ENCODE measurements around the gene DDX20.
"Not testable (repeated sequence)": the region's sequence is repeated elsewhere in the genome, so short reads cannot be mapped to it uniquely, and the experiment has no call there.

Gene DDX20

DNA sequence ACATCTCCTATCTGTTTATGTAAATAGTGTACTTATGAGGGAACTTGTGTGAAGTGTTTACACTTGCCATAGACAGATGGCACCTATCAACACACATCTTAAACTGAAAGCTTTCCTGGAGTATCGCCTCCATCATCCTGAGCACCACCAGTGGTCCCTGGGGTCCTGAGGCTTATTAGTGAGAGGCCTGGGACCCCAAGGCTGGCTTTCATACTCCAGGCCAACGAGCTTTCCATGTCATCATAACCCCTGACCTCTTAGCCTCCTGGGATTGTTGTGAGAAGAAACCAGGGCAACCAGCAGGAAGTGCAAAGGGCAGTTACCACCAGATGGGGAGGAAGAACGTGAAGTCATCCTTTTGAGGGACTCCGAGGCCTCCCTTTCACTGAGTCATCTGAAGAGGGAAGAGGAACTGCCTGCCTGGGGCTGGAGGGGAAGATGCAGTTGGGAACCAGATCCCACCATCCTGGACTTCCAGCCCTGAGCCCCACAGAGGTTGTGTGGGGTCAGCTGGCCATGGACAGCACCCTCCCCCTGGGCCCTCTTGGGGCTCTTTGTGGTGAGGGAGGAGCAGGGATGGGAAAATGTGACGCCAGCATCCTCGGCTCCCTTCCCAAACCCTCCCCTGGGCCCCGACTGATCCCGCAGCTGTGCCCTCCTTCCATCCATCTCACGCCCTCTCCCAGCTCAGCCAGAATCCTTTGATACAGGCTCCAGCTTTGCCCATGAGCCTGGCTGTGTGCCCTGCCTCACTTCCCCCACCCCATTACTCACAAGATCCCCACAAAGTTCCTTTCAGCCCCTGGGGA lies 22.3 kb upstream of the DDX20 start:
- no peak for DNase-seq

DNA sequence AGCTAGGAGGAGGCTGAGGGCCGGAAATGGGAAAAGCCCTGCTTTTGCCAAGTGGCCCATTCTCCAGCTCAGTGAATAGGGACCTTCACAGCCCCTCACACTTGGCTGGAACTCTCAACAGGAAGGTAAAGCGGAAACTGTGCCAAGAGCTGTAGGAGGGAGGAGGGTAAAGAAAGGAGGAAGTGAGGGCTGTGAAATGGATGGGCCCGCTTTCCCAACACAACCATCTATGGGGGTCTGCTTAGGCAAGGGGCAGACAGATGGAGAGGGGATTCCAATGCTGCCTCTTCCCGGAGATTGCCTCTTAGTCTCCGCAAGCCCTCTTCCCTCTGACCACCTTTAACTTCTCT lies 21.7 kb upstream of the DDX20 start:
- DNase-seq = no peak

DNA sequence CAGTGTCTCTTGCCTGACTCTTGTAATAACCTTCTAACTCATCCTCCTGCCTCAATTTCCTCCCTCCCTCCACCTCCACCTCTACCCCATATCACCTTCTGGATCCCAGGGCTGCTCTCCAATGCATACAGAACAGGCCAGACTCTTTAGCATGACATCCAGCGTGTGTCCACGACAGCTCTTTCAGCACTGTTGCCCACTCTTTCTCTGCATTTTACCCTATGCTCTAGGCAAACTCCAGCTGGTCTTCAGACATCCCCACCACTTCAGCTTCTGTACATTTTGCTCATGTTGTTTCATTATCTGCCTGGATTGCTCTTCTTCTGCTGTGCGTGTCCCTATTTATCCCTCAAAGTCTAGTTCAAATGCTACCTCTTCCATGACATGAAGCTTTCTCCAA lies 21.3 kb upstream of the DDX20 start:
- no peak for DNase-seq

DNA sequence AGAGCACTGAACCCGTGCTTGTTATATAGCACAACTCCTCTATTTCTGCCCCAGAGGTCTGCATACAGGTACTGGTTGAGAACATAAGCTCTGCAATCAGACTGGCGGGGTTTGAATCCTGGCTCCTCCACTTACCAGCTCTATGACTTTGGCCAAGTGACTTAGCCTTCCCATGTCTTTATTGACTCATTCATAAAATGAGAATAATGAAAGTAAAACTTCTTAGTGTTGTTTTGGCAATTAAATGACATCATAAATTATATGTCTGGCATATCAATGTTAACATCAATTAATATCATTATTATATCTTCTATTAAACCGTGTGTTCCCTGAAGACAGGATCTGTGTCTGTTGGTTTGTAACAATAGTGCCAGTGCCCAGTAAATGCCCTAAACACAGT lies 20.8 kb upstream of the DDX20 start:
- no peak for DNase-seq

DNA sequence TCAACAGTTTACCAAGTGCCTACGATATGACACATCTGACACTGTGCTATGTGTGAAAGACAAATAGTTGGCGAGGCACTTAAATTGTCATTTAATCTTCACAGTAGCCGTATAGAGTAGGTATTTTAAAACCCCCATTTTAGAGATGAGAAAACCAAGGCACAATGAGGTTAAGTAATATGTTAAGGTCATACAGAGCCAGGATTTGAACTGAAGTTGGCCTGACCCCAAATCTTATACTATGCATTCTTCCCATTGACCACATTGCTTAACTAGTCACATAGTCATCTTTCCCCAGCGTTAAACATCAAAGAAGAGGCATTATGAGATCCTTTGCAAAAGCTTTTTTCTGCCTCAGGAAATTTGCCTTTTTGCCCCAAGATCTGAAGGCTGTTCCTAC lies 20.4 kb upstream of the DDX20 start:
- no peak for DNase-seq

DNA sequence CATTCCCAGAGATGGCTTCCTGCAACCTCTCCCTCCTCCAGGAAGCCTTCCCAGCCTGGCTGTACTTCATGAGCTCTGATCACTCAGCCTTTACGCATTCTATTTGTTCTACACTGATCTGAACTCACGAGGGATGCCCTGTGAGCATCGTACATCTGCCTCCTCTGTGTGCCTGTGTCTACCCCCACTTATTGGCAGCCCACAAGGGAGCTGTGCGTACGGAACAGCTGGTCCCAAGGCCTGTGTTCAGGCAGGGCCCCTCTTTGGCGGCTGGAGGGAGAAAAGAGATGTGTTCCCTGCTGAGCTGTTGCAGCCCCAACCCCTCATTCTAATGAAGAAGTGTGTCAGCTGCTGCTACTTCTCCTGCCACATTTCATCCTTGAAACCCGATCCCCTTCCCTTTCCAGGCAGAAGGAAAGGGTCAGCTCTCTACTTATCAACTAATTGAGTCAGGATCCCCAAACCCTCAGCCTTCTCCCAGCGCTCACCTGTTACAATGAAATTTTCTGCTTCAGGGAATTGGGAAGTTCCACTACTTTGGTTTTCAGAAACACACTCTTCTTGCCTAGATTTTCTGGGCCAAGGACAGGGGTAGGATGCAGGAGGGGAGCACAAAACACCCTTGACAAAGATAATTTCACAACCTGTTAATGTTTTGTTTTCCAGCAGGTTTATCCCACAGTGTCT lies 19.7 kb upstream of the DDX20 start:
- DNase-seq = peak; percentile 62

DNA sequence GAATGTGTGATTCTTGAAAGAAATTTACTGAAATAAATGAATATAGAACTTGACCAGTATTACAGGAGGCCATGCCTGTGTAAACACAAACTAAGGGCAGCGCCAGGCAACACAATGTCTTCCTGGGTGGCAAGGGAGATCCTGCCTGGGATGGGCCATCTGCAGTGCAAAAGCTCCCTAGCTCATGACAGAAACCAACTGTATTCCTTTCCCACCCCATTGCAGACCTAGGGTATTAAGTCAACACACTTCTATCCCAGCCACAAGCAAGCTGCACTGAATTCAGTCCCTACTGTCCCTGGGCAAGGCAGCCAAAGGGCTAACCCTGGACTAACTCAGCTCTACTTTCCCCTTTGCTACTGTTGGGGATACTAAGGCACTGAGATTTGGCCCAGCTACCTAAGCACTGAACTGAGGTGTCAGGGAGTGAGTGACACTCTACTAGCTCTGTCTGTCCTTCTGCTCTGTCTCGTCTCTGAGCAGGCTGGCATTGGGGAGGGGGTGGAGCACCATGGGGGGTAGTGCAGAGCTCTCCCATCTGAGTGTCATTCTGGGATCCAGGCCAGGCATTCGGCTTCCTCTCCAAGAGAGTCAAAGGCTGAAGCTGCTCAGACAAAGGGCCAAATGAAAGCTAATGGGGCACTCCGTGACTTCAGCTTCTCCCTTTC lies 19.0 kb upstream of the DDX20 start:
- no peak for DNase-seq

DNA sequence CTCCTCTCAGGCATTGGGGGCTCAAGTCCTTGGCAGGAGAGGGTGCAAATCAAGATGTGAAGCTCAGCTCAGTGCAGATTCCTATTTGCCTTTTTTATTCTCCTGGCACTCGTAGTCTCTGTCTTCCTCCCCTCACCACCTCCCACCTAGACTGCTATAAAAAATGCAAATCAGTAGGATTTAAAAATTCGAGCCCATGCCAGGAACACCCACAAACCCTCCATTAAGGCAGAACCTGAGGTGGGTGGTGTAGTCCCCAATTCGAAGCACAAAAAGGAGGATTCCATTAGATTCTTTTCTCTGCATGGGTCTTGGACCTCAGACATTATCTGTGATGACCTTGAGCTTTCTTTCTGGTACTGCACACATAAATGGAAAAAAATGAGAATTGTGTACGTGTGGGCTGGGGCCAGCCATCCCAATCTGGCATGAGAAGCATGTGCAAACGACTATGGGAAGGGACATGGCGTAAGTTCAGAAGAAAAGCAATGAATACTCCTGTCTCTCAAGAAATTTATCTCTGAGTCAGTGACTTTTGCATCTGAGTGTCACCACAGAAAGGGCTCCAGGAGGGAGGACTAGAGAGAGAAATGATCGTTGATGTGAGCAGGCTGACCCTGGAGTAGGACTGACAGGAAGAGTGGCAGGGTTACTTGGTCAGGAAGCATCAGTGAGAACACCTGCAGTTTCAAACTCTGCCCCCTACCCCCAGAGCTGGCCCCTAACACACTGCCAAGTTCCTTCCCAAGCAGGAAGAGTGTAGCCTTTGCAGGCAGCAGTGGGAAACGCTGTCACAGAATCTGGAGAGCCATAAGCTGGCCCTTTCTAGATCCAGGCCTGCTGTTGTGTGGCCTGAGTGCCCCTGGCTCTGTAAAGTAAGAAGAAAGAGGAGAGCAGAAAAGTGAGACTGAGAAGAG lies 18.2 kb upstream of the DDX20 start:
- DNase-seq = no peak

DNA sequence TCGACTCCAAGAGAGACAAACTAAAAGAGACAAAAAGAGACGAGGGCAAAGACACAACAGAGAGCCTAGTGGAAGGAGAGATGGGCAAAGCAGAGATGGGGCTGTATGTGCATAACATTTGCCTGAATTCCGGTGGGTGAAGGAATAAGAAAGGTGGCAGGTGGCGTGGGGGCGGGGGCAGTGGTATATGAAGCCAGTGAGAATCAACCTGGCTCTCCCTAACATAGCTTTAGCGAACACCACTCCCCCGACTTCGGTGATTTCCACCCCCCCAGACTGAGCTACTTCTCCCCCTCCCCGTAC lies 17.6 kb upstream of the DDX20 start:
- no peak for DNase-seq

DNA sequence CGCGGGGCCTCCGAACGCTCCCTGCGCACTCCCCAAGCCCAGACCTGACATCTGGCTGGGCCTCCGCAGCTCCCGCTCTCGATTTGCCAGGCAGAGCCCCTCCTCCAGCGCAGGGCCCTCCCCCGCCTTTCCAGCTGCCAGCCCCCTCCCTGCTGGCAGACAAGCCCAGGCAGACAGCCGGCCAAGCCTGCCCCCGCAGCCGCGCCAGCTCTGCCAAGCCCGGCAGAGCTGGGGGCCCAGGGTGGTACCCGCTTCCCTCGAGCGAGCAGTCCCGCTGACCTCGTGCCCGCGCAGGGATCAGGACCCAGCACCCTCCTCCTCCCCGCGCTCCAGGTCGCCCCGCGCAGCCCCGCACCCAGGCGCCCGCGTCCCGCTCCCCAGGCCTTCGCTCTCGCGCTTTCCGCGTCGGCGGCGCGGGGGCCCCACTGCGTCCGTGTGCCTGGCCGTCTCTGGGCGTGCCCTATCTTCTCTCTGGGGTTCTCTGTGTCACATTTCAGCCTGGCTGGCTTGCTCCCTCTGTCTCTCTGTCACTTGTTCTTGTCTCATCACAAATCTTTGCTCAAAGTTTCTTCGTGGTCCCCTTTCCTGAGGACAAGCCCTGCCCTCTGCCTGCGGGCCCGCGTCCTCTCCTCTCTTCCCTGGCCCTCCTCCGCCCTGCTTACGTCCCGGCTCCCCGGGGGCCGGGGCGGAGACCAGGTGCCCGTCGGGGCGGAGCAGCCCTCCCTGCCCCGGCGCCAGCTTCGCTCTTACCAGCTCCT lies 17.1 kb upstream of the DDX20 start:
- no peak for DNase-seq

DNA sequence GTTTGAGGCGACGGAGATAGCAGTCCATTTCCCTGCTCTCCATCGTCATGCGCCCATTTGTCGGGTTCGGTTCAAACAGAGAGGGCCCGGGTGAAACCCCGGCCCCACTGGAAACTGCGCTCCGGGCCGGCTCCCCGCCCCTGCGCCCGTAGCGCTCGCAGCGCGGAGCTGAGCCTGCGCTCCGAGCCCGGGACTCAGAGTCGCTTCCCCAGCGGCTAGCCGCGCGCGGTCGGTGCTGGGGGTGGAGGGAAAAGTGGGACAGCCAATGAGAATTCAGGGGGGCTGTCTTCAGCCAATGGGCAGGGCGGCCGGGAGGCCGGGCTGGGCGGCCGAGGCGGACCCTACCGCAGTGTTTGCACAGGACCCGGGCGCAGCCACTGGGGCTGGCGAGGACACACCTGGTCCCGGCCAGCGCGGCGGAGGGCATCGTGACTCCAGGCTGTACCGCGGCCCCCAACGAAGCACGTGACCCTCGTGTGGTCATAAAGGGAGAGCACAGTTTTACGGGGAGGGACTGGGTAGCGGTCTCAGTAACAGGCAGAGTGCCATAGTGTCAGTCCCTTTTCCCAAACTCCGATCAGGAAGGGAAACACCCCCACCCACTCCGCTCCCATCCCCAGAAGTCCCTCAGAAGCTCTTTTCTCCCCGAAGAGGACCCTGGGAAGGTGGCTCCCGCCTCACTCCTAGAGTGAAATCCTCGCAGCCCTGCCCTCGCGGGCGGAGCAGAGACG lies 16.3 kb upstream of the DDX20 start, which contains the start of gene INKA2:
Gene INKA2 (minus strand): TSS at position 202 of the 731 bp plus-strand sequence. CDS start 153 bp downstream, at position 49.
- peak; percentile 55 for DNase-seq

DNA sequence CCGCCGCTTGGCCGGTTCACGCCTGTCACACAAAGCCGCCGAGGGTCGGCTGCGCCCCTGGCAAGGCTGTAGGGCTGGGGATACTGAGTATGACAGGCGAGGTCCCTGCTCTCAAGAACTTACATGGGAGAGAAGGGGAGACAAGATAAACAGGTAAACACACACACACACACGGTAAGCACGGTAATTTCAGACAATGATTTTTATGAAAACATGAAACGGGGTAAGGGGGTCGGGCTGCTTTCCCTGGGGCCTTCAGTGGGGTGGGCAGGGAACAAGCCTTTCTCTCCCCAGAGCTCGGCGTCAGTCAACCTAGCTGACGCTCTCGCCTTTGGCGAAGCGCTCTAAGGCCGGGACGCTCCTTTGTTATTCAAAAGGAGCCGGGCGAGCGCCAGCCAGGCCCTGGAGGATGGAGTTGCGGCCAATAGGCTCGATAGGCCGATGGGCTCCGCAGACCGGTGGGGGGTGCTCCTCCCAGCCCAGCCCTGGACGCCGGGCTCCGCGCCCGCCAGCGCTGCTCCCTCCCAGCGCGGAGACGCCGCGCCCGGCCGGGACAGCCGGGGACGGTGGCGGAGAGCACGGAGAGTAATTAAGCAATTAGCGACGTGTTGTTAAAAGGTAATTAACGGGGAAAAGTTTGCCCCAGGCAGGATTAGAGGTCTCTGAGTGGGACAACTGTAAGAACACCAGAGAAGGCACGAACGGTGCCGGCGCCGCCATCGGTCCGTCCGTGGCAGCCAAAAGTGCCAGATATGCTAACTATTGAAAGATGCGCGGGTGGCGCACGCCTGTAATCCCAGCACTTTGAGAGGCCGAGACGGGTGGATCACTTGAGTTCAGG lies 15.6 kb upstream of the DDX20 start:
- no peak for DNase-seq

DNA sequence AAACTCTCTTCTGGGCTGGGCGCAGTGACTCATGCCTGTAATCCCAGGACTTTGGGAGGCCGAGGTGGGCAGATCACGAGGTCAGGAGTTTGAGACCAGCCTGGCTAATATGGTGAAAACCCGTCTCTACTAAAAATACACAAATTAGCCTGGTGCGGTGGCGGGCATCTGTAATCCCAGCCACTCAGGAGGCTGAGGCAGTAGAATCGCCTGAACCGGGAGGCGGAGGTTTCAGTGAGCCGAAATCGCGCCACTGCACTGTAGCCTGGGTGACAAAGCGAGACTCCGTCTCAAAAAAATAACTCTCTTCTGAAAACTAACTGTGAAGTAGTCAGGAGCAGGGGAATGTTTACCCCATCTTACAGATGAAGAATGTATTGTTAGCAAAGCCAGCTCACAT lies 13.4 kb upstream of the DDX20 start:
- not testable (repeated sequence) for DNase-seq

DNA sequence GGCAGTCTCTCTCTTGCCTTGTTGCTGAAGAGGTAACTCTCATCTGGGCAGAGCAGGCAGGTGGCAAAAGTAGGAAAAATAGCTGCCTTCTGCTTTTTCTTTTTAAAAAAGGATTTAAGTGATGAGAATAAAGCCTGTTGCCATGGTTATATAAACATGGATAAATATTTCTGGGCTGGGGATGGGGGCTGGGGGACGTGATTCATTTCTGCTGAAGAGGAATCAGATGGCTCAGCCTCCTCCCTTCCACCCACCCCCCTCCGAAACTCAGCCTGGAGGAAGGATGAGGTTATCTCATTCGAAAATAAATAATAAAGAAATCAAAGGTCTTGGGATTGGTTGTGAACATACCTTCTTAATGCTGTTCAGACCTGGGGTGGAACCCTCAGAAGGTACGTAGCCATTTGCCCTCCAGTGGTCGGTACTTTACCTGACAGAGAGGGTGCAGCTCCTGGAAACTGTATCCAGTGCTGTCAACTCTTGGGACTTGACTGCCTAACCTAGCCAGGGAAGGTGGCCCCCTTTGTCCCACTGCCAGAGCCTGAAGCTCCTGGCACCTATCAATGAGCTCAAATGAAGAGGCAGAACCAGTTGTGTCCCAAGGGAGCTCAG lies 12.7 kb upstream of the DDX20 start:
- DNase-seq = no peak

DNA sequence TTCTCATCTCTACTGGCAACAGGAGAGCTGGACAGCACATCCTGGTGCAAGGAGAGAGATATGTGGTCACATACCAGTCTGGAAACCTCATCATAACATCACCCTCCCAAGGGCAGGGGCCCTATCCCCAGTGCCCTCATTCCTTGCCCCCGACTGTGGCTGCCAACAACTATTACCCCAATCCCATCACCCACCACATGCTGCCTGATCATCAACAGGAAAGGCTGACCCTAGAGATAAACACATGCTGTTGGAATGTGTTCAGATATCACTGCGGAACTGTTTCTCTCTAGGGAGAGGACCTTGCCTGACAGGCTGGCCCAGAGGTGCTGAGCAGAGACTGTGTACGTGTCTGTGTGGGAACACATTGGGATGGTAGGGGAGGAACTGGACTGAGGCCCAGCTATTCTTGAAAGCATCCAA lies 12.0 kb upstream of the DDX20 start:
- no peak for DNase-seq

DNA sequence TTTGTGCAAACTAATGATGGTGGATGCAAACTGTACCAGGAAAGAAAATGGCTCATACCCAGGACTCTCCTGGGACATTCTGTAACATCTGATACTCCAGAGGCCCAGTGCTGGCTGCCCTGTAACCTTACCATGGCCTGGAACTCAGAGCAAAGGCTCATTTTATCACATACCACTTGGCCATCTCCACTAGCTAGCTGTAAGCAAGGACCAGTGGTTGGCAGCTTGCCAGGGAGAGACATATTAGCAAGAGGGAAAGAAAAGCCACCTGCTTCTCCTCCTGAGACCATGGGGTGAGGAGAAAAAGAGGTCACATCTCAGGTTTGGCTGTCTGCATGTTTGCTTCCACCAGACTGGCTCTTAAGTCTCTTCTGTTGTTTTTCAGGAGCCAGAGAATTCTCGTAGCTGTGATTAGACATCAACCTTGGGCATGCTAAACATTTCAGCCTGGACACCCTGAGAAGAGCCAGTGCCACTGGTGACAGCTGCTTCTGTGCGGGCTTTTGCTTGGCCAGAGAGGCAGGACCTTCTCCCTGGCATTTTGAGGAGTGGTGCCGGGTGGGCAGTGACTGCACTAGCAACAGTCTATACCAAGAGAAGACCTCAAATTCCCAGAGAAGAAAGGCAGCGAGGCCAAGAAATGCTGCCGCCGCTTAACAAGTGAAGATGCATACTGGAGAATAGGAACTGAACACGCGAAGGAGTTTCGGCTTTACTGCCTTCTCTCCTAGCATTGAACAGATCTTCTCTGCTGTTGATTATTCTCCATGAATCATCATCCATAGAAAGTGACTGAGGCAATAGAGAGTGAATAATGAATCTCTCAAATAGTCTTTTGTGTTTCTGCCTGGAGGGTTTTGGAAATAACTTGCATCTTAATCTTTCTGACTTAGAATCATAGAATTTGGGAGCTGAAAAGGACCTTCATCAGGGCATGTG lies 9.8 kb upstream of the DDX20 start:
- DNase-seq = no peak

DNA sequence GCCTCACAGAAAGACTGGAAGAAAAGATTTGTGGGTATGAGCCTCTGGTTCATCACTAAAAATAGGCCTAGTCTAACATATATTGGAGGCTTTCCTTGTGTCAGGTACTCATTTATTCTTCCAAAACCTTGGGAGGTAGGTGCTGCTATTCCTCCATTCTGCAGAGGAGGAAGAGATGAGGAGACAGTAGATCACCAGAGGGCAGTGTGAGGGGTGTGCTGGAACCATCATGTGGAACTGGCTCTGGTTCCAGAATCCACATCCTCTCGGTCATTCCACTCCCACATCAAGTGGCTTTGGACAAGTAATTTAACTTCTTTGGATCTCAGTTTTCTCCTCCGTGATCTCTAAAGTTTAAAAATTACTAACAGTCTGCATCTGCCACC lies 9.1 kb upstream of the DDX20 start:
- no peak for DNase-seq

DNA sequence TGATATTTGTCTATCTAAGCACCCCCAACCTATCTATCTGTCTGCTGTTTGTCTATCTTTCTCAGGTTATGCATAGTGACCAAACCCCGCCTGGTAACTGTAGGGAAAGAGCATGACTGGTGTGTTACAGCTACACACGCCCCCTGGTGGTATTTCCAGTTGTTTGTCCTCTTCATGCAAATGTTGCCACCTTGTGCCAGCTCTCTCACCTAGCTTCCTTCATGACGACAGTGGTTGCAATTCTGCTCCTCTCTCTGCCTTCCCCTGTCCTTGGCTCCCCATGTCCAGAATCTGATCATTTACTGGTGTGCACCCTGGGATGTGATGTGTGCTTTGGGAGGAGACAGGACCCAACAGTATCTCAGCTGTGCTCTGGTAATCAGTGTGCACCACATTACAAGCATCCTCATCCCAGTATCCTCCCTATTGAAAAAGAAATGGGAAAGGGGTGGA lies 8.4 kb upstream of the DDX20 start:
- no peak for DNase-seq

DNA sequence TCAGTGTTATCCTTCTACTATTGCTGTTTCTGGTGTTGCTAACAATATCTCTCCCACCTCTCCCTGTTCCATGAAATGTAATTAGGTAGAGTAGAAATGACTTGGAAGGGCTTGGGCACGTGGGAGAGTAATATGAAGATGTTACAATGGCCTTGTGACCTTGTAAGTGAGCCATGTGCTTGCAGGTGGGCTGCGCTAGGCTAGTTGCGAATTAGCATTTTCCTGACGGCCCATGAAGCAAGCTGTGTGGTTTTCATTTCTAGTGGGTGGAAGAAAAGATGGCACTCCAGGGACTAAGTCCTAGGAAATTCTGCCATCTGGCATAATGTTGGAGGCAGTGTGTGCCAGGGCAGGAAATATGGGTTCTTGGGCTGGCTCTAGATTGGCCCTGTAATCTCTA lies 7.8 kb upstream of the DDX20 start:
- DNase-seq = no peak

All from NCI-H2107 (cell line).